GM12878 (cell line): Measurements from ENCODE around the gene SFXN4. TPM values are rescaled to one million over a fixed set of nuclear protein-coding genes. Genes with fewer than 3 reads are reported as not detected.

Source experiments
- ATAC-seq: fragments of 200-7000 bp; cut with Tn5 transposase; 3 replicates; pipeline ENCODE4 v1.9.1; 2020; ENCODE audit warnings: mild to moderate bottlenecking, moderate library complexity
- BruUV-seq: library from RNA; stranded (reverse); fragments of 400-500 nt; replicated peaks from 2 replicates; lab custom pipeline; 2021; lab: Mats Ljungman, UMichigan
- CTCF ChIA-PET: fragments of 300-600 bp; sonication (Branson Sonifier 250); formaldehyde crosslinking; extraction: SDS; loops from one replicate; lab custom pipeline; 2021; ENCODE audit warnings: inconsistent platforms; lab: Yijun Ruan, JAX
- POLR2A ChIA-PET: fragments of 350-600 bp; formaldehyde crosslinking; extraction: SDS; loops from one replicate; lab custom pipeline; 2021; ENCODE audit warnings: inconsistent platforms; lab: Charles Lee
- RAD21 ChIA-PET: fragments of 300-600 bp; sonication (Branson Sonifier 250); formaldehyde crosslinking; loops from one replicate; lab custom pipeline; 2023; ENCODE audit warnings: antibody characterized with exemption; ENCODE audit not compliant: unreplicated experiment; lab: Charles Lee
- SMC1A ChIA-PET: fragments of 300-600 bp; sonication (Branson Sonifier 250); formaldehyde crosslinking; loops from one replicate; lab custom pipeline; 2023; ENCODE audit not compliant: unreplicated experiment, uncharacterized antibody; lab: Charles Lee
- DNase-seq: peaks from one replicate; pipeline ENCODE4 v3.0.0-alpha.2; 2011; ENCODE audit warnings: low read depth, low spot score
- FAIRE-seq: peaks from 3 replicates; lab custom pipeline; 2011; peaks lifted over from hg19 to GRCh38; lab: Jason Lieb, UNC
- H2AFZ ChIP-seq: 2 replicates; pipeline ENCODE4 v1.6.0; 2011; ENCODE audit warnings: low read depth, low read length, control low read depth; ENCODE audit not compliant: control insufficient read depth
- H3K27ac ChIP-seq: 2 replicates; pipeline ENCODE4 v1.5.1; 2011; ENCODE audit warnings: control low read depth; ENCODE audit not compliant: control insufficient read depth, insufficient read depth
- H3K27me3 ChIP-seq, 2 experiments: replicated peaks in 1 of 2; 2 replicates each; pipeline versions ENCODE4 v1.6.0 to v1.6.1; 2011; ENCODE audit warnings: low read length in 1 of 2; ENCODE audit not compliant: control insufficient read depth in 2 of 2, insufficient read depth in 2 of 2
- H3K36me3 ChIP-seq, 2 experiments: 2 replicates each; pipeline ENCODE4 v1.5.1; 2011; ENCODE audit warnings: low read length in 1 of 2; ENCODE audit not compliant: control insufficient read depth in 2 of 2, insufficient read depth in 2 of 2
- H3K4me1 ChIP-seq: 2 replicates; pipeline ENCODE4 v1.6.1; 2011; ENCODE audit warnings: mild to moderate bottlenecking, low read length, moderate library complexity, mixed read lengths; ENCODE audit not compliant: control insufficient read depth, insufficient read depth
- H3K4me2 ChIP-seq: 2 replicates; pipeline ENCODE4 v1.6.0; 2011; ENCODE audit warnings: control low read depth; ENCODE audit not compliant: control insufficient read depth, insufficient read depth
- H3K4me3 ChIP-seq: fragments of 200-600 bp; sonication (generic); 2 replicates; pipeline ENCODE4 v1.5.1; 2016
- H3K79me2 ChIP-seq: 2 replicates; pipeline ENCODE4 v1.6.0; 2011; ENCODE audit warnings: low read length; ENCODE audit not compliant: control insufficient read depth, insufficient read depth
- H3K9ac ChIP-seq: 2 replicates; pipeline ENCODE4 v1.8.0; 2011; ENCODE audit warnings: low read length, control low read depth, mixed read lengths; ENCODE audit not compliant: control insufficient read depth, insufficient read depth
- H3K9me3 ChIP-seq: replicated peaks from 3 replicates; pipeline ENCODE4 v1.5.1; 2011; ENCODE audit warnings: mild to moderate bottlenecking, low read length; ENCODE audit not compliant: control insufficient read depth, insufficient read depth
- H4K20me1 ChIP-seq: 2 replicates; pipeline ENCODE4 v1.6.0; 2011; ENCODE audit not compliant: control insufficient read depth, insufficient read depth
- HDAC6 ChIP-seq: fragments of 200-600 bp; sonication (generic); IDR thresholded peaks from one replicate; pipeline ENCODE4 v1.8.0; 2017; ENCODE audit warnings: antibody characterized with exemption; ENCODE audit not compliant: unreplicated experiment
- IKZF1 ChIP-seq: fragments of 450-650 bp; conservative IDR thresholded peaks from 2 replicates; pipeline ENCODE4 v1.6.1; 2017; ENCODE audit warnings: antibody characterized with exemption, mild to moderate bottlenecking
- KLF5 ChIP-seq: fragments of 450-650 bp; IDR thresholded peaks from 2 replicates; pipeline ENCODE4 v1.6.1; 2014; ENCODE audit warnings: mild to moderate bottlenecking; ENCODE audit not compliant: partially characterized antibody
- MTA2 ChIP-seq: fragments of 450-650 bp; IDR thresholded peaks from 2 replicates; pipeline ENCODE4 v1.6.1; 2016; ENCODE audit warnings: low read depth, mild to moderate bottlenecking, moderate library complexity
- NR2C1 ChIP-seq: fragments of 450-650 bp; IDR thresholded peaks from 2 replicates; pipeline ENCODE4 v1.6.1; 2017; ENCODE audit warnings: antibody characterized with exemption, mild to moderate bottlenecking, moderate library complexity
- POLR2AphosphoS2 ChIP-seq: IDR thresholded peaks from 2 replicates; pipeline ENCODE4 v1.6.1; 2011; ENCODE audit warnings: low read depth, mild to moderate bottlenecking, low read length, improper control_type of control experiment, moderate library complexity
- POU2F2 ChIP-seq: IDR thresholded peaks from 3 replicates; pipeline ENCODE4 v1.6.1; 2011; ENCODE audit warnings: low read depth, mild to moderate bottlenecking, low read length, borderline replicate concordance
- TCF3 ChIP-seq: IDR thresholded peaks from 2 replicates; pipeline ENCODE4 v1.6.1; 2012; ENCODE audit warnings: low read depth, mild to moderate bottlenecking, low read length, borderline replicate concordance; ENCODE audit not compliant: insufficient read depth
- WRNIP1 ChIP-seq: IDR thresholded peaks from 2 replicates; pipeline ENCODE4 v1.6.1; 2011; ENCODE audit warnings: low read depth, low read length, improper control_type of control experiment, borderline replicate concordance
- WGBS: methylation state at CpG from one replicate; pipeline ENCODE4 v1.1.6; 2016; ENCODE audit warnings: low lambda C conversion rate; ENCODE audit not compliant: insufficient replicate concordance, insufficient coverage; ENCODE audit errors: missing lambda C conversion rate; 5-methylcytosine and 5-hydroxymethylcytosine counted together
- in situ Hi-C: fragments of 300-500 bp; cut with MboI; formaldehyde crosslinking; loops from 9 replicates; pipeline ENCODE4 v1.14.3; 2018; ENCODE audit warnings: mixed read lengths
- intact Hi-C: fragments of 100-400 bp; cut with micrococcal nuclease; formaldehyde crosslinking; loops from one replicate; pipeline ENCODE4 v1.14.2; 2022; ENCODE audit not compliant: unreplicated experiment
- polyA plus RNA-seq, 11 experiments: library from polyadenylated mRNA; depleted of rRNA in 4 of 11; unstranded in 6 of 11; stranded (reverse) in 5 of 11; fragments of >200 nt; fragmentation: Nextera tagmentation in 4 of 11; fragmentation: Illumina TruSeq in 1 of 11; extraction: Ambion mirVana in 4 of 11; extraction: Trizol in 1 of 11; gene quantifications; 1 replicate in 1 of 11; 2 replicates in 10 of 11; pipeline versions ENCODE4 v1.2.1 to v1.2.3, GENCODE V29; 2011 to 2016; ENCODE audit warnings: inconsistent platforms in 2 of 11, missing spikeins in 2 of 11, low read depth in 1 of 11
- total RNA-seq, 4 experiments: library from RNA; depleted of rRNA in 3 of 4; stranded (reverse); fragments of >200 nt in 3 of 4; fragmentation: Illumina TruSeq in 1 of 4; extraction: Trizol in 1 of 4; gene quantifications; 2 replicates each; pipeline versions ENCODE4 v1.2.1 to v1.2.3, GENCODE V29; 2013 to 2021
- TF ChIP-seq, protein P1 (sequence below): IDR thresholded peaks from 2 replicates; pipeline ENCODE4 v1.6.1; 2012; ENCODE audit warnings: low read depth, low read length, improper control_type of control experiment
- TF ChIP-seq, protein P2 (sequence below): fragments of 450-650 bp; IDR thresholded peaks from 2 replicates; pipeline ENCODE4 v1.6.1; 2017; ENCODE audit warnings: mild to moderate bottlenecking, moderate library complexity

SFXN4 gene
- total and polyA plus RNA-seq, 10 of the 15 experiments (the other 5 are each of a cell fraction or from before 2014, with no cell fraction given): 40.7 to 111 (median 48.8) TPM

DNA sequence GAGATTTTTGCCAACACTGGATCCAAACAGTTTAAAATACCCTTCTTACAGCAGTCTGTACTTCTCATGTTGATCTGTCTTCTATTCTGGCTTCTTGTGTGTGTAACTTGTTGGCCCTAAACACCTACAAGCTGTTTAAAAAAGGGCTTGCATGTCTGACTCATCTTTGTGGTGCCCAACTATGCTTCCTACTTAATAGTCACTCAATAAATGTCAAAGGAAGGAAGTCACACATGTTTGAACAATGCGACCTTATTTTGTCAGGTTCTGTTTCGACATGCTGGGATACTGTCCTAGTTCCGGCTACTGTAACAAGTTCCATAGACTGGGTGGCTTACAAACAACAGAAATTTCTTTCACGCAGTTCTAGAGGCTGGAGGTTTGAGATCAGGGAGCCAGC lies 32.4 kb upstream of the SFXN4 start:
- SMC1A ChIA-PET: interaction anchor here (0.6 to 3.0 kb wide), 24 partner anchors 8 to 629 kb away, joined by 3 to 30 read pairs (median 4); partner anchors contain the start of gene GRK5
- CTCF ChIA-PET: interaction anchor here (0.6 to 7.4 kb wide), 47 partner anchors 8 to 629 kb away, joined by 3 to 89 read pairs (median 6); partner anchors contain the start of genes CACUL1, GRK5, NANOS1 and PRDX3
- Histone ChIP-seq H3K4me3 (no peak overlapping the region), H3K9ac (no peak overlapping the region), H3K4me2 (no peak overlapping the region), H3K4me1 (no peaks in the 10 kb centered on the region), H4K20me1 (no peaks in the 10 kb centered on the region), H3K79me2 (no peaks in the 10 kb centered on the region), H3K27me3 (no peaks in the 10 kb centered on the region), H2AFZ (no peak overlapping the region), H3K36me3 (no peaks in the 10 kb centered on the region), H3K9me3 (no peaks in the 10 kb centered on the region), H3K27ac (no peak overlapping the region)
- RAD21 ChIA-PET: interaction anchor here (0.6 to 3.1 kb wide), 15 partner anchors 8 to 292 kb away, joined by 3 to 29 read pairs (median 5); partner anchors contain the start of genes GRK5 and PRDX3
- no peak for TF ChIP-seq WRNIP1
- TF ChIP-seq MTA2: no peak
- TF ChIP-seq, protein P1, sequence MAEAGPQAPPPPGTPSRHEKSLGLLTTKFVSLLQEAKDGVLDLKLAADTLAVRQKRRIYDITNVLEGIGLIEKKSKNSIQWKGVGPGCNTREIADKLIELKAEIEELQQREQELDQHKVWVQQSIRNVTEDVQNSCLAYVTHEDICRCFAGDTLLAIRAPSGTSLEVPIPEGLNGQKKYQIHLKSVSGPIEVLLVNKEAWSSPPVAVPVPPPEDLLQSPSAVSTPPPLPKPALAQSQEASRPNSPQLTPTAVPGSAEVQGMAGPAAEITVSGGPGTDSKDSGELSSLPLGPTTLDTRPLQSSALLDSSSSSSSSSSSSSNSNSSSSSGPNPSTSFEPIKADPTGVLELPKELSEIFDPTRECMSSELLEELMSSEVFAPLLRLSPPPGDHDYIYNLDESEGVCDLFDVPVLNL: no peak
- no peak for TF ChIP-seq POLR2AphosphoS2
- TF ChIP-seq POU2F2: no peak
- TF ChIP-seq NR2C1: no peak
- no peak for TF ChIP-seq TCF3
- TF ChIP-seq KLF5: no peak
- TF ChIP-seq, protein P2, sequence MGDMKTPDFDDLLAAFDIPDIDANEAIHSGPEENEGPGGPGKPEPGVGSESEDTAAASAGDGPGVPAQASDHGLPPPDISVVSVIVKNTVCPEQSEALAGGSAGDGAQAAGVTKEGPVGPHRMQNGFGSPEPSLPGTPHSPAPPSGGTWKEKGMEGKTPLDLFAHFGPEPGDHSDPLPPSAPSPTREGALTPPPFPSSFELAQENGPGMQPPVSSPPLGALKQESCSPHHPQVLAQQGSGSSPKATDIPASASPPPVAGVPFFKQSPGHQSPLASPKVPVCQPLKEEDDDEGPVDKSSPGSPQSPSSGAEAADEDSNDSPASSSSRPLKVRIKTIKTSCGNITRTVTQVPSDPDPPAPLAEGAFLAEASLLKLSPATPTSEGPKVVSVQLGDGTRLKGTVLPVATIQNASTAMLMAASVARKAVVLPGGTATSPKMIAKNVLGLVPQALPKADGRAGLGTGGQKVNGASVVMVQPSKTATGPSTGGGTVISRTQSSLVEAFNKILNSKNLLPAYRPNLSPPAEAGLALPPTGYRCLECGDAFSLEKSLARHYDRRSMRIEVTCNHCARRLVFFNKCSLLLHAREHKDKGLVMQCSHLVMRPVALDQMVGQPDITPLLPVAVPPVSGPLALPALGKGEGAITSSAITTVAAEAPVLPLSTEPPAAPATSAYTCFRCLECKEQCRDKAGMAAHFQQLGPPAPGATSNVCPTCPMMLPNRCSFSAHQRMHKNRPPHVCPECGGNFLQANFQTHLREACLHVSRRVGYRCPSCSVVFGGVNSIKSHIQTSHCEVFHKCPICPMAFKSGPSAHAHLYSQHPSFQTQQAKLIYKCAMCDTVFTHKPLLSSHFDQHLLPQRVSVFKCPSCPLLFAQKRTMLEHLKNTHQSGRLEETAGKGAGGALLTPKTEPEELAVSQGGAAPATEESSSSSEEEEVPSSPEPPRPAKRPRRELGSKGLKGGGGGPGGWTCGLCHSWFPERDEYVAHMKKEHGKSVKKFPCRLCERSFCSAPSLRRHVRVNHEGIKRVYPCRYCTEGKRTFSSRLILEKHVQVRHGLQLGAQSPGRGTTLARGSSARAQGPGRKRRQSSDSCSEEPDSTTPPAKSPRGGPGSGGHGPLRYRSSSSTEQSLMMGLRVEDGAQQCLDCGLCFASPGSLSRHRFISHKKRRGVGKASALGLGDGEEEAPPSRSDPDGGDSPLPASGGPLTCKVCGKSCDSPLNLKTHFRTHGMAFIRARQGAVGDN: no peak
- TF ChIP-seq IKZF1: no peak
- TF ChIP-seq HDAC6: no peak
- BruUV-seq: no TSS peak
- in situ Hi-C loops (loop anchor here (5.0 to 25.0 kb wide), 2 partner anchors 219 to 636 kb away; no protein-coding TSS in a partner anchor), intact Hi-C loops (no loop called here)
- no peak for FAIRE-seq
- POLR2A ChIA-PET: no interaction called here
- ATAC-seq: no peak
- DNase-seq: no peak
- WGBS: 56% methylated on average over 4 of the region's 4 CpGs
